NB4 (cell line): ENCODE measurements around the gene BMP7.

Experiments
- DNase-seq: peaks from one replicate; pipeline ENCODE4 v3.0.0; 2010; ENCODE audit warnings: low read depth
- H3K4me3 ChIP-seq: one replicate; pipeline ENCODE4 v1.5.1; 2011; ENCODE audit warnings: mild to moderate bottlenecking, low read depth, low read length, moderate library complexity
- MYC ChIP-seq: IDR thresholded peaks from 2 replicates; pipeline ENCODE4 v1.6.1; 2011; ENCODE audit warnings: low read depth, low read length
- POLR2A ChIP-seq: IDR thresholded peaks from 2 replicates; pipeline ENCODE4 v1.6.1; 2011; ENCODE audit warnings: mild to moderate bottlenecking; ENCODE audit not compliant: insufficient read length; ENCODE audit errors: extremely low read depth
- TF ChIP-seq, protein P1 (sequence below): IDR thresholded peaks from one replicate; pipeline ENCODE4 v1.5.1; 2012; ENCODE audit warnings: low read depth, low read length
- TF ChIP-seq, protein P2 (sequence below): IDR thresholded peaks from 2 replicates; pipeline ENCODE4 v1.6.1; 2011; ENCODE audit warnings: low read depth, low read length

The BMP7 gene

DNA sequence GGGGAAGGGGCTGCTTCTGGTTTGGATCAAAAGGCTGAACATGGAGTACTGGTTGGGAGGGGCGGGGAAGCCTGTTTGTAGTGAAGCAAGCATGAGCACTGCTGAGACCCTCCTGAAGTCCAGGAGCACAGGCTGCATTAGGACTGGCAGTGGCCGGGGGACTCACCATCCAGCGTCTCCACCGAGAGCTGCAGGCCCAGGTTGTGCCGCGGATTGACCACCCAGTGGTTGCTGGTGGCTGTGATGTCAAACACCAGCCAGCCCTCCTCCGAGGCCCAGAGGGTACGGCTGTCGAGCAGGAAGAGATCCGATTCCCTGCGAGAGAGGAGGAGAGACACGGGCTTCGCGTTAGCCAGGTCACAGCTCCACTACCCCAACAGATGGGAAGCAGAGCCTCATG lies 64.1 kb downstream of the BMP7 start:
- TF ChIP-seq, protein P1, sequence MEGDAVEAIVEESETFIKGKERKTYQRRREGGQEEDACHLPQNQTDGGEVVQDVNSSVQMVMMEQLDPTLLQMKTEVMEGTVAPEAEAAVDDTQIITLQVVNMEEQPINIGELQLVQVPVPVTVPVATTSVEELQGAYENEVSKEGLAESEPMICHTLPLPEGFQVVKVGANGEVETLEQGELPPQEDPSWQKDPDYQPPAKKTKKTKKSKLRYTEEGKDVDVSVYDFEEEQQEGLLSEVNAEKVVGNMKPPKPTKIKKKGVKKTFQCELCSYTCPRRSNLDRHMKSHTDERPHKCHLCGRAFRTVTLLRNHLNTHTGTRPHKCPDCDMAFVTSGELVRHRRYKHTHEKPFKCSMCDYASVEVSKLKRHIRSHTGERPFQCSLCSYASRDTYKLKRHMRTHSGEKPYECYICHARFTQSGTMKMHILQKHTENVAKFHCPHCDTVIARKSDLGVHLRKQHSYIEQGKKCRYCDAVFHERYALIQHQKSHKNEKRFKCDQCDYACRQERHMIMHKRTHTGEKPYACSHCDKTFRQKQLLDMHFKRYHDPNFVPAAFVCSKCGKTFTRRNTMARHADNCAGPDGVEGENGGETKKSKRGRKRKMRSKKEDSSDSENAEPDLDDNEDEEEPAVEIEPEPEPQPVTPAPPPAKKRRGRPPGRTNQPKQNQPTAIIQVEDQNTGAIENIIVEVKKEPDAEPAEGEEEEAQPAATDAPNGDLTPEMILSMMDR: no peak
- TF ChIP-seq, protein P2, sequence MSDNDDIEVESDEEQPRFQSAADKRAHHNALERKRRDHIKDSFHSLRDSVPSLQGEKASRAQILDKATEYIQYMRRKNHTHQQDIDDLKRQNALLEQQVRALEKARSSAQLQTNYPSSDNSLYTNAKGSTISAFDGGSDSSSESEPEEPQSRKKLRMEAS: no peak
- TF ChIP-seq POLR2A (no peak), MYC (no peak)
- no peak overlapping the region for H3K4me3 ChIP-seq
- DNase-seq: no peak

GRCh38 chr20:57200882-57201695 lies 65.4 kb downstream of the BMP7 start:
- no peak for DNase-seq
- TF ChIP-seq, protein P2: no peak
- no peak for TF ChIP-seq POLR2A
- TF ChIP-seq, protein P1: no peak
- no peak for TF ChIP-seq MYC
- H3K4me3 ChIP-seq: no peak overlapping the region

DNA sequence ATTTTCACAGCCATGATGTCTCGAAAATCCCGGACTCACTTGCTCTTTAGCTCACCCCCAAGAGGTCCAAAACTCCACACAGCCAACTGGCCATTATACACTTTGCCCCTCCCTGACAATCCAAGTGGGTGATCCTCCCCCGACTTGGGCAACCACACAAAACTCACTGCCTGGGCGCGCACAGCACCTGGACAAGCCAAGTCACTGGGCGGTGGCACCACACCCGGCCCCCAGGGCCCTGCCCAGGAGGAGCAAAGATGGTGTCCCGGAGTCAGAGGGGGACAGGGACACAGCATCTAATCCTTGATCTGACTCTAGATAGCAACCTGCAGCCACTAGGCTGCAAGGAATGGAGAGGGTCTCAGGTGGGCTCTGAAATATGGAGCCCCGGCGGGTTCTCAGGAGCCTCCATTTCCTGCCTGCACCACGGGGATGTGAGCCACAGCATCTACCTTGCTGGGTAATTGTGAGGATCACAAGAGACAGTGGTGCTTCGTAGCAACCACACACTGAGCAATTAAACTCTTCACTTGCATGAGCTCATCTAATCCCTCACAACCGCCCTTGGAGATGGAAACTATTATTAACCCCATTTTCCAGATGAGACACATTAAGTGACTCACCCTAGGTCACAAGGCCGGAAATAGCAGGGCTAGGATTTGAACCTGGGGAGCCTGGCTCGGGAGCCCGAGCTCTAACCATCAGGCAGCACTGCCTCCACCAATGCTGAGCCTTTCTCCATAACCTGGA lies 66.6 kb downstream of the BMP7 start:
- no peak for TF ChIP-seq POLR2A
- no peak for TF ChIP-seq MYC
- TF ChIP-seq, protein P2: no peak
- TF ChIP-seq, protein P1: no peak
- no peak for DNase-seq
- no peak overlapping the region for H3K4me3 ChIP-seq

DNA sequence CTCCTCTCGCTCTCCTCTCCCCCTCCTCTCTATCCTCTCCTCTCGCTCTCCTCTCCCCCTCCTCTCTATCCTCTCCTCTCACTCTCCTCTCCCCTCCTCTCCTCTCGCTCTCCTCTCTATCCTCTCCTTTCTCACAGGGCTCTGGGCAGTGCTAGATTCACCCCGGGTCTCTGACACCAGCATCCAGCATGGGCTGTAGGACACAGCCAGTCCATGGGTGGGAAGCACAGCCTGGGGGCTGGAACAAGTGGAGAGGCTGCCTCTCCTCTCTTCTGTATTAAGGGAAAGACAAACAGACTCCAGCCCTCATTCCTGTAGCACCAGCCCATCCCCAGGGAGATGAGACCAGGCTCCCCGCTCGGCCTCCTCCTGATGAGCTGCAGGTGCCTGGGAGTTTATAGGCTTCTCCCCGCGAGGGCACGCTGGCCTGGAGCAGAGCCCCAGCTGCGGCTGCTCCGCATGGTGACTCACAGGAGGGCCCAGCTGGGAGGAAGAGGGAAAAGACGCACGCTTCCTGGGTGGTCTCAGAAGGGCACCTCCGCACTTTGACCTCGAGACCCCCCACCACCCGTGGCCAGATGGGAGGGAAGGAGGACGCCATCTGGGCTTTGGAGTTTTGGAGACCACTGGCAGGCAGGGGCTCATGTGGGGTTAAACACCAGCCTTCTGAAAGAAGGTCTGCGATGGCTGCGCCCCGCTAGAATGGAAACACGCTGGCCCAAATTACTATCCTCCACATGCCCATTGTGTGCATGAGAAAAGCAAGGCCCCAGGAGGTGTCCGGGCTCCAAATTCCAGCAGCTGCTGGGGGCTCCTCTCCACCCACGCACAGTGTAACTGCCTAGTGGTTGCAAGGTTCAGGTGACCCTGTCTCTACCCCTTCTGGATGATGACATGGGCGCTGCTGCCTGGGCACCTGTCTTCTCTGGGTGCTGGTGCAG lies 68.0 kb downstream of the BMP7 start:
- TF ChIP-seq MYC: no peak
- no peak for TF ChIP-seq POLR2A
- no peak overlapping the region for H3K4me3 ChIP-seq
- peak; percentile 31 for DNase-seq

DNA sequence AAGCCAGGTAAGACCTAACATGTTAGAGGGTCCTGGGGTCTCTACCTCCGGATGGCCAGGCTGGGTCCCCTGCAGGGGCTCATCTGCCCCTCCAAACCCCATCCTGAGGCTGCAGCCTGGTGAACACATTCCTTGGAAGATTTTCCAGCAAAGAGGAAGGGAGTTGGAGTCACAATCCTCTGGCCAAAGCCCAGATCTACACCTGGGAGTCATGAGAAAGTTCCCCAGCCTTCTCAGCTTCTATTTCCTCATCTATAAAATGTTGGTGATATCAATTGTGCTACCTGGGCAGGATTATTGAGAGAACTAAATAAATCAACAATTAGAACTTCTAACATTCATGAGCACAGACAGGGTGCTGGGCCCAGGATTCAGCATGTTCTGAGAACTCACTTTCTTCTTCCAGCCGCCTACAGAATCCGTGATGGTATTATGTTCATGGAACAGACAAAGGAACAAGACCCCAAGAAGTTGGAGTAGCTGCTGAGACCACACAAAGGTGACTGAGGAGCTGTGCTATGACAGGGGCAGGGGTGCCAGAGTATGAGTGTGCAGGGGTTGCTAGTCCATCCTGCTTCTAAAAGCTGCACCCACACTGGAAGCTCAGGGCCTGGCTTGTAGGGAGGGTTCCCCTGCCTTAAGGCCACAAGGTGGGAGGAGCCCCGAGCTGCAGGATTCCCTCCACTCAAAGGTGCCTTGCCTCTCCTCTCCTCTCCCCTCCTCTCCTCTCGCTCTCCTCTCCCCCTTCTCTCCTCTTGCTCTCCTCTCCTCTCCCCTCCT lies 68.9 kb downstream of the BMP7 start:
- H3K4me3 ChIP-seq: no peak overlapping the region
- TF ChIP-seq POLR2A (no peak), MYC (no peak)
- TF ChIP-seq, protein P2: no peak
- TF ChIP-seq, protein P1: no peak
- DNase-seq: peak; percentile 22
